IMR-90 (cell line): Measurements from ENCODE around the gene NALCN.

Source experiments
- CHD1 ChIP-seq: IDR thresholded peaks from 2 replicates; pipeline ENCODE4 v1.6.1; 2012; ENCODE audit warnings: low read depth, low read length, improper control_type of control experiment
- FOS ChIP-seq: fragments of 150-350 bp; IDR thresholded peaks from 2 replicates; pipeline ENCODE4 v1.6.1; 2016; ENCODE audit warnings: low read depth, low read length
- MAZ ChIP-seq: IDR thresholded peaks from 2 replicates; pipeline ENCODE4 v1.6.1; 2012; ENCODE audit warnings: low read depth, mild to moderate bottlenecking, low read length, improper control_type of control experiment, moderate library complexity, borderline replicate concordance
- POLR2A ChIP-seq: IDR thresholded peaks from 2 replicates; pipeline ENCODE4 v1.6.1; 2012; ENCODE audit warnings: mild to moderate bottlenecking, low read depth, low read length
- RAD21 ChIP-seq: IDR thresholded peaks from 2 replicates; pipeline ENCODE4 v1.6.1; 2012; ENCODE audit warnings: low read length, improper control_type of control experiment
- RCOR1 ChIP-seq: IDR thresholded peaks from 2 replicates; pipeline ENCODE4 v1.6.1; 2012; ENCODE audit warnings: mild to moderate bottlenecking, low read length, improper control_type of control experiment; ENCODE audit not compliant: insufficient replicate concordance
- SMC3 ChIP-seq: fragments of 150-350 bp; IDR thresholded peaks from 2 replicates; pipeline ENCODE4 v1.6.1; 2016; ENCODE audit warnings: low read depth, mild to moderate bottlenecking, antibody characterized with exemption, low read length, moderate library complexity
- TF ChIP-seq, protein P1 (sequence below): conservative IDR thresholded peaks from 2 replicates; pipeline ENCODE4 v1.5.1; 2012; ENCODE audit warnings: mild to moderate bottlenecking, low read depth, low read length, improper control_type of control experiment
- TF ChIP-seq, protein P2 (sequence below): fragments of 150-350 bp; IDR thresholded peaks from 2 replicates; pipeline ENCODE4 v1.6.1; 2017; ENCODE audit warnings: mild to moderate bottlenecking, antibody characterized with exemption, low read length, low read depth

DNA sequence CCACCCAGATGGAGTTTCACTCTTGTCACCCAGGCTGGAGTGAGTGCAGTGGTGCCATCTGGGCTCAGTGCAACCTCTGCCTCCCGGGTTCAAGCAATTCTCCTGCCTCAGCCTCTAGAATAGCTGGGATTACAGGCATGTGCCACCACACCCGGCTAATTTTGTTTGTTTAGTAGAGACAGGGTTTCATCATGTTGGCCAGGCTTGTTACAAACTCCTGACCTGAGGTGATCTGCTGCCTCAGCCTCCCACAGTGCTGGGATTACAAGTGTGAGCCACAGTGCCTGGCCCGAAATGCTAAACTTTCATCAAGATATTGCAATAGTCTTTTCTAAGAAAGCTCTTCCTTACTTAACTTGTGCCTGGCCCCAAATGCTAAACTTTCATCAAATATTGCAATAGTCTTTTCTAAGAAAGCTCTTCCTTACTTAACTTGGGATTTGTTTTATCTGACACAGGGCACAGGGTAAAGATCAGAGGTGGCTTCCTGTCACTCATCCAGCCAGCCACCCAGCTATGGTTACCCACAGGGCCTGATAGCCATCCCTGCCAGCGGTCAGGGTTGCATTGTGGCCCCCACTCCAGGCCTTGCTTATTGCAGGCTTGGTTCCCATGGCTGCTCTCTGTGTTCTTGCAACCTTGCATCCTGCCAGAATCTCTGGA lies 389.4 kb downstream of the NALCN start:
- no peak for TF ChIP-seq RCOR1
- TF ChIP-seq, protein P1, sequence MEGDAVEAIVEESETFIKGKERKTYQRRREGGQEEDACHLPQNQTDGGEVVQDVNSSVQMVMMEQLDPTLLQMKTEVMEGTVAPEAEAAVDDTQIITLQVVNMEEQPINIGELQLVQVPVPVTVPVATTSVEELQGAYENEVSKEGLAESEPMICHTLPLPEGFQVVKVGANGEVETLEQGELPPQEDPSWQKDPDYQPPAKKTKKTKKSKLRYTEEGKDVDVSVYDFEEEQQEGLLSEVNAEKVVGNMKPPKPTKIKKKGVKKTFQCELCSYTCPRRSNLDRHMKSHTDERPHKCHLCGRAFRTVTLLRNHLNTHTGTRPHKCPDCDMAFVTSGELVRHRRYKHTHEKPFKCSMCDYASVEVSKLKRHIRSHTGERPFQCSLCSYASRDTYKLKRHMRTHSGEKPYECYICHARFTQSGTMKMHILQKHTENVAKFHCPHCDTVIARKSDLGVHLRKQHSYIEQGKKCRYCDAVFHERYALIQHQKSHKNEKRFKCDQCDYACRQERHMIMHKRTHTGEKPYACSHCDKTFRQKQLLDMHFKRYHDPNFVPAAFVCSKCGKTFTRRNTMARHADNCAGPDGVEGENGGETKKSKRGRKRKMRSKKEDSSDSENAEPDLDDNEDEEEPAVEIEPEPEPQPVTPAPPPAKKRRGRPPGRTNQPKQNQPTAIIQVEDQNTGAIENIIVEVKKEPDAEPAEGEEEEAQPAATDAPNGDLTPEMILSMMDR, result no peak
- TF ChIP-seq FOS, result no peak
- TF ChIP-seq RAD21, result no peak
- TF ChIP-seq MAZ, result no peak
- no peak for TF ChIP-seq CHD1
- TF ChIP-seq POLR2A, result no peak
- TF ChIP-seq SMC3, result no peak
- TF ChIP-seq, protein P2, sequence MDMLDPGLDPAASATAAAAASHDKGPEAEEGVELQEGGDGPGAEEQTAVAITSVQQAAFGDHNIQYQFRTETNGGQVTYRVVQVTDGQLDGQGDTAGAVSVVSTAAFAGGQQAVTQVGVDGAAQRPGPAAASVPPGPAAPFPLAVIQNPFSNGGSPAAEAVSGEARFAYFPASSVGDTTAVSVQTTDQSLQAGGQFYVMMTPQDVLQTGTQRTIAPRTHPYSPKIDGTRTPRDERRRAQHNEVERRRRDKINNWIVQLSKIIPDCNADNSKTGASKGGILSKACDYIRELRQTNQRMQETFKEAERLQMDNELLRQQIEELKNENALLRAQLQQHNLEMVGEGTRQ, result no peak
